Astrocyte of the spinal cord (primary cell): ENCODE data around the gene EPS8.
A peak's percentile ranks its signal among the peaks of the same experiment; 100 is the strongest.

Experiments
- DNase-seq: peaks from one replicate; pipeline ENCODE4 v3.0.0; 2011; ENCODE audit warnings: low read depth, low spot score
- H3K4me3 ChIP-seq: 2 replicates; pipeline ENCODE4 v1.5.1; 2011; ENCODE audit warnings: low read depth, mild to moderate bottlenecking, low read length, moderate library complexity
- in situ Hi-C: cut with HindIII; loops from 2 replicates; pipeline ENCODE4 v1.10.0; 2017; ENCODE audit warnings: low sequenced_read_pairs
- TF ChIP-seq, protein P1 (sequence below): IDR thresholded peaks from 2 replicates; pipeline ENCODE4 v1.5.1; 2012; ENCODE audit warnings: low read depth, mild to moderate bottlenecking, low read length, inconsistent platforms

EPS8 gene

DNA sequence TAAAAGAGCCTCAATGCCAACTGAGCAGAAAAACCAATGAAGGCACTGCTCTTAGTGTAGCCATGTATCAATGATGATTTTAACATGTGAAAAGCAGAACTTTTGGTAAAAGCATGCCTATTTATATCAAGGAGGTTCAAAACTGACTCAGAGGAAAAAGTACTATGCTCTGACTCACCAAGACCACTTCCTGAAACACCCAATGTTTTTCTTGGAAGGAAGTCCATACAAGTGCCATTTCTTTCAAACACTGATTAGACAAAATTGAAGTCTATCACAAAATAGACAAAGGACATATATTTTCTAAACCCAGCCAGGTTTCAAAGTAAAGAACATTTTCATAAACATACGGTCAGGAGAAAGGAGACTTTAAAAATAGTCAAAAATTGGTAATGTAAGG is 88.6 kb downstream of the EPS8 start:
- DNase-seq = peak; percentile 96
- no peak overlapping the region for H3K4me3 ChIP-seq
- in situ Hi-C loops = no loop called here
- TF ChIP-seq, protein P1, sequence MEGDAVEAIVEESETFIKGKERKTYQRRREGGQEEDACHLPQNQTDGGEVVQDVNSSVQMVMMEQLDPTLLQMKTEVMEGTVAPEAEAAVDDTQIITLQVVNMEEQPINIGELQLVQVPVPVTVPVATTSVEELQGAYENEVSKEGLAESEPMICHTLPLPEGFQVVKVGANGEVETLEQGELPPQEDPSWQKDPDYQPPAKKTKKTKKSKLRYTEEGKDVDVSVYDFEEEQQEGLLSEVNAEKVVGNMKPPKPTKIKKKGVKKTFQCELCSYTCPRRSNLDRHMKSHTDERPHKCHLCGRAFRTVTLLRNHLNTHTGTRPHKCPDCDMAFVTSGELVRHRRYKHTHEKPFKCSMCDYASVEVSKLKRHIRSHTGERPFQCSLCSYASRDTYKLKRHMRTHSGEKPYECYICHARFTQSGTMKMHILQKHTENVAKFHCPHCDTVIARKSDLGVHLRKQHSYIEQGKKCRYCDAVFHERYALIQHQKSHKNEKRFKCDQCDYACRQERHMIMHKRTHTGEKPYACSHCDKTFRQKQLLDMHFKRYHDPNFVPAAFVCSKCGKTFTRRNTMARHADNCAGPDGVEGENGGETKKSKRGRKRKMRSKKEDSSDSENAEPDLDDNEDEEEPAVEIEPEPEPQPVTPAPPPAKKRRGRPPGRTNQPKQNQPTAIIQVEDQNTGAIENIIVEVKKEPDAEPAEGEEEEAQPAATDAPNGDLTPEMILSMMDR = no peak

GRCh38 chr12:15699886-15700285 is 89.3 kb downstream of the EPS8 start:
- DNase-seq = no peak
- TF ChIP-seq, protein P1 = no peak
- in situ Hi-C loops = no loop called here
- no peak overlapping the region for H3K4me3 ChIP-seq

- TF ChIP-seq, protein P1 = no peak
- no peak for DNase-seq
- in situ Hi-C loops = no loop called here
- no peak overlapping the region for H3K4me3 ChIP-seq
These were observed 90.8 kb downstream of the EPS8 start for GRCh38 chr12:15698377-15698871.

DNA sequence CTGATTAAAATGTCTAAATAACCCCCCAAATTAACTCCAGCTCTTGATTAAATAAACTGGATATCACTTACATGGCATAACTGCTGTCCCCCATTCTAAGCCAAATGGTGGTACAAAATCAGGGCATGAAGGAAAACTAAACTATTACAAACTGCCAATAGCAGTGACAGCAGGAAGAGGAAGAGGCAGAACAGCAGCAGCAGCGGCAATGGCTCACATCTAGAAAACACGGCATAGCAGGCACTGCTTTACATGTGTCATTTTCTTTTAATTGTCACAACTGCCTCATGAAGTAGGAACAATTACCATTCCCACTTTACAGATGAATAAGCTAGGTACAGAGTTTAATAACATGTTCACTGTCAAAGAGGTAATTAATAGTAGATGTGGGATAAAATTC is 92.0 kb downstream of the EPS8 start:
- in situ Hi-C loops = no loop called here
- no peak overlapping the region for H3K4me3 ChIP-seq
- TF ChIP-seq, protein P1 = no peak
- no peak for DNase-seq

GRCh38 chr12:15693228-15693911 is 95.8 kb downstream of the EPS8 start:
- DNase-seq = peak; percentile 68
- TF ChIP-seq, protein P1 = no peak
- in situ Hi-C loops = no loop called here
- H3K4me3 ChIP-seq = no peak overlapping the region

- DNase-seq = no peak
- TF ChIP-seq, protein P1 = no peak
- H3K4me3 ChIP-seq = no peak overlapping the region
- in situ Hi-C loops = no loop called here
These were observed 97.8 kb downstream of the EPS8 start for GRCh38 chr12:15691388-15691787.
